ENCODE data around the gene SNX8.

SNX8 gene

DNA sequence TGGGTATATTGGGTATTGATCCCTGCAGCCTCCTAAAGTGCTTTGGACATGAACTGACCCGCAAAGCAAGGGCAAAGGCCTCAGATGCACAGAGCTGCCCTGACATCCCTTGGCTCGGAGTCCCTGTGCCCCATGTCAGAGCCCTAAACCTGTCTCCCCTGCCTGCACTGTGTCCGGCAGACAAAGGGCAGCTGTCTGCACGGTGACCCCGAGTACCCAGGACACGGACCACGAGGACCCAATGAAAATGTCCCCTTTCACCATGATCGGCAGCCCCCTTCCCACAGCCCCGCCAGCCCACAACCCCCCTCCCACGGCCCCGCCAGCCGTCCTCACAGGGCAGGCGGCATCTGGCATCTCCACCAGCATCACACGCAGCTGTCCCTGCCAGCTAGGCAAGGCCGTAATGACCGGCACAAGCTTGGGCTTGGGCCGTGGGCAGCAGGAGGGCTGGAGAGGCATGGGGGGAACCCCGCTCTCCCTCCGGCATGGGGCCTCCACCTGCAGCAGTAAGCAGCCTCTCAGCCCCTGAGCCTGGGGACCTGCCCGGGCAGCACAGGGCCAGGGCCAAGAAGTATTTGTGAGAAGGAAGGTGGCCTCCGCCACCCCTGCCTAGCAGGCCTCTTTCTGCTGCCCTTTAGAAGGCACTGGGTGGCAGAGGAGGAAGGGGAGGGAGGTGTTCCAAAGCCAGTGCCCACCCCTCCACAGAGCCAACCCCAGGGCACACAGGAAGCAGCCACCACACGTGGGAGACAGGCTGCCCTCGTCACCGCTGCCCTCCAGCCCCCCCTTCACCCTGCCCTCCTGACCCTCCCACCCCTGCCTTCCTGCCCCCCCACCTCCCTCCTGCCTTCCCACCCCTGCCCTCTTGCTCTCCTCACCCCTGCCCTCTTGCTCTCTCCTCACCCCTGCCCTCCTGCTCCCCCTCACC lies 62.1 kb downstream of the SNX8 start:
- Histone ChIP-seq H3K4me1 (ENCODE audit: control insufficient read depth in 5 of 5, insufficient read depth in 5 of 5, low read length in 5 of 5) (peaks cover 1 to 18% (median 13%) of the 10 kb centered on the region in 5 donors), H3K27ac (ENCODE audit: low read depth, low read length) (no peak overlapping the region), H3K9me3 (ENCODE audit: control insufficient read depth in 5 of 5, low read length in 5 of 5) (no peaks in the 10 kb centered on the region), H3K4me3 (ENCODE audit: low read depth in 1 of 5, low read length in 5 of 5) (no peak overlapping the region), H3K9ac (ENCODE audit: low read length in 5 of 5) (no peak overlapping the region), H3K36me3 (ENCODE audit: control insufficient read depth in 5 of 5, insufficient read depth in 5 of 5, low read length in 5 of 5) (peaks cover 0 to 42% (median 39%) of the 10 kb centered on the region in 5 donors), H3K27me3 (ENCODE audit: control insufficient read depth in 5 of 5, insufficient read depth in 4 of 5, low read length in 5 of 5) (no peaks in the 10 kb centered on the region)

DNA sequence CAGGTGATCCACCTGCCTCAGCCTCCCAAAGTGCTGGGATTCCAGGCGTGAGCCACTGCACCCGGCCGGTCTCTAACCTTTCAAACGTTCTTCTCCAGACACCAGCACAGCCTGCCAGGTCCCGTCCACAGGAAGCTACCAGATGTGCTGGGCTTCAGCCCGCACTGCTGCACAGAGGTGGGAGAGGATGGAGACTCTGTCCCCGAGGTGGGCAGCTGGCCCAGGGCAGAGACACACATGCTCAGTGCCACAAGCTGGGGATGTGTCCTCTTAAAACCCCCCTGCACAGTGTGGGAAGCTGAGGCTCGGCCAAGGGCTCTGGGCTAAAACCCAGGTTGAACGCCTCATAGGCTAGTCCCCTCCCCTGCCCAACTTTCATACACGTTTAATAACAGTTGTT lies 62.9 kb downstream of the SNX8 start:
- Histone ChIP-seq H3K9me3 (ENCODE audit: control insufficient read depth in 5 of 5, low read length in 5 of 5) (no peaks in the 10 kb centered on the region), H3K36me3 (ENCODE audit: control insufficient read depth in 5 of 5, insufficient read depth in 5 of 5, low read length in 5 of 5) (peaks cover 0 to 34% (median 31%) of the 10 kb centered on the region in 5 donors), H3K27me3 (ENCODE audit: control insufficient read depth in 5 of 5, insufficient read depth in 4 of 5, low read length in 5 of 5) (no peaks in the 10 kb centered on the region), H3K4me1 (ENCODE audit: control insufficient read depth in 5 of 5, insufficient read depth in 5 of 5, low read length in 5 of 5) (peaks cover 1 to 23% (median 16%) of the 10 kb centered on the region in 5 donors), H3K9ac (ENCODE audit: low read length in 5 of 5) (no peak overlapping the region), H3K27ac (ENCODE audit: low read depth, low read length) (no peak overlapping the region), H3K4me3 (ENCODE audit: low read depth in 1 of 5, low read length in 5 of 5) (no peak overlapping the region)

DNA sequence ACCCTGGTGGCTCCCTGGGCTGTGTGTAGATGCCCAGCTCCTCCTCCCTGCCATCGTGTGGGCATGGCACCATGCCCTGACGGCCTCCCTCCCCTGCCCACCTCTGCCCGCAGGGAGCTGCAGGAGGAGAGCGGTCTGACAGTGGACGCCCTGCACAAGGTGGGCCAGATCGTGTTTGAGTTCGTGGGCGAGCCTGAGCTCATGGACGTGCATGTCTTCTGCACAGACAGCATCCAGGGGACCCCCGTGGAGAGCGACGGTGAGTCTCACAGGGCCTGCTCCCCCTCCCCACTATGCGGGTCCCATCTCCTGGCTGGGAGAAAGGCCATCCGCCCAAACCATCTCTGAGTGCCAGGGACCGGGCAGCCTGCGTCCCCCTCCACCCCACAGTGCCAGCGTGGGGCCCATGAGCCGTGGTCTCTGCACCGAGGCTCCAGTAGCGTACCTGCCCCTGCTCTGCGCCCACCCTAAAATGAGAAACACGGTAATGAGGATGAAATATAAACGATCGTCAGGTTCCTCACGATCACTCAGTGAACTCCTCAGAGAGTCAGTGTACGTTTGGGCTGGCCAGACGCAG lies 64.4 kb downstream of the SNX8 start:
- H3K9me3 ChIP-seq (ENCODE audit: control insufficient read depth in 5 of 5, low read length in 5 of 5) = no peaks in the 10 kb centered on the region
- H3K4me3 ChIP-seq (ENCODE audit: low read depth in 1 of 5, low read length in 5 of 5) = no peak overlapping the region
- H3K36me3 ChIP-seq (ENCODE audit: control insufficient read depth in 5 of 5, insufficient read depth in 5 of 5, low read length in 5 of 5) = peaks cover 0 to 24% (median 17%) of the 10 kb centered on the region in 5 donors
- no peaks in the 10 kb centered on the region for H3K27me3 ChIP-seq (ENCODE audit: control insufficient read depth in 5 of 5, insufficient read depth in 4 of 5, low read length in 5 of 5)
- no peak overlapping the region for H3K9ac ChIP-seq (ENCODE audit: low read length in 5 of 5)
- H3K27ac ChIP-seq (ENCODE audit: low read depth, low read length) = no peak overlapping the region
- H3K4me1 ChIP-seq (ENCODE audit: control insufficient read depth in 5 of 5, insufficient read depth in 5 of 5, low read length in 5 of 5) = peaks cover 1 to 30% (median 21%) of the 10 kb centered on the region in 5 donors

DNA sequence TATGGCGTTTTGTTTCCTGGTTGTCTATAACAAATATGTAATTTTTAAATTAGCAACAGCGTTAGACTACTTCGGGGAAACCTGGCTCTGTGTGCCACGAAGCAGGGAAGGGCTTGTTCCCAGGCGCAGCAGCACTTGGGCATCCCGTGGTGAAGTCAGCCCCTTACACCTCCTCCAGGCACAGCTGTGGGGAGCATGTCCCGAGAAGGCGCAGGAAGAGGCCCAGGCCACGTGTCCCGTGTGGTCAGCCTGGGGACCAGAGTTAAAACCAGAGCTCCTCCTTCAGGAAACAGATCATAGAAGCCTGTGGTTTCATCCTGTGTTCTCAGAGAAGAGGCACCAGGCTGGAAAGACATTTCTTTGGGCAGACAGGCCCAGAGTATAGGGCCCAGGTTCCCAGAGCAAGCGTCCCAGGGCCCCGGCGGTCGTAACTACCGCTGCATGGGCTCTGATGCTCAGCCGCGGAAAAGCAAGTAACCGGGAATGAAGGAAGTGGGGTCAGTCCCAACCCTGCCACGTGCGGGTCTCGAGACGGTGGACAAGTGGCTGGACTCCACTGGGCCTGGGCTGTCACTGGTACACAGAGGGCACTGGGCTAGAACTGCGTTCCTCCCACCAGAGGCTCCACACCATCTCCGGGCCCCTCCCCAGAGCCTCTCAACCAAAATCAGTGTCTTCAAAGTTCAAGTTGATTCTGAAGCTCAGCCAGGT lies 65.1 kb downstream of the SNX8 start:
- Histone ChIP-seq H3K9ac (ENCODE audit: low read length in 5 of 5) (peak overlapping the region in 3 of 5 donors; percentile 6 to 29 (median 14)), H3K36me3 (ENCODE audit: control insufficient read depth in 5 of 5, insufficient read depth in 5 of 5, low read length in 5 of 5) (peaks cover 0 to 18% (median 10%) of the 10 kb centered on the region in 5 donors), H3K27ac (ENCODE audit: low read depth, low read length) (no peak overlapping the region), H3K4me1 (ENCODE audit: control insufficient read depth in 5 of 5, insufficient read depth in 5 of 5, low read length in 5 of 5) (peaks cover 1 to 30% (median 21%) of the 10 kb centered on the region in 5 donors), H3K27me3 (ENCODE audit: control insufficient read depth in 5 of 5, insufficient read depth in 4 of 5, low read length in 5 of 5) (no peaks in the 10 kb centered on the region), H3K9me3 (ENCODE audit: control insufficient read depth in 5 of 5, low read length in 5 of 5) (no peaks in the 10 kb centered on the region), H3K4me3 (ENCODE audit: low read depth in 1 of 5, low read length in 5 of 5) (peak overlapping the region in 1 of 5 donors; percentile 3)

DNA sequence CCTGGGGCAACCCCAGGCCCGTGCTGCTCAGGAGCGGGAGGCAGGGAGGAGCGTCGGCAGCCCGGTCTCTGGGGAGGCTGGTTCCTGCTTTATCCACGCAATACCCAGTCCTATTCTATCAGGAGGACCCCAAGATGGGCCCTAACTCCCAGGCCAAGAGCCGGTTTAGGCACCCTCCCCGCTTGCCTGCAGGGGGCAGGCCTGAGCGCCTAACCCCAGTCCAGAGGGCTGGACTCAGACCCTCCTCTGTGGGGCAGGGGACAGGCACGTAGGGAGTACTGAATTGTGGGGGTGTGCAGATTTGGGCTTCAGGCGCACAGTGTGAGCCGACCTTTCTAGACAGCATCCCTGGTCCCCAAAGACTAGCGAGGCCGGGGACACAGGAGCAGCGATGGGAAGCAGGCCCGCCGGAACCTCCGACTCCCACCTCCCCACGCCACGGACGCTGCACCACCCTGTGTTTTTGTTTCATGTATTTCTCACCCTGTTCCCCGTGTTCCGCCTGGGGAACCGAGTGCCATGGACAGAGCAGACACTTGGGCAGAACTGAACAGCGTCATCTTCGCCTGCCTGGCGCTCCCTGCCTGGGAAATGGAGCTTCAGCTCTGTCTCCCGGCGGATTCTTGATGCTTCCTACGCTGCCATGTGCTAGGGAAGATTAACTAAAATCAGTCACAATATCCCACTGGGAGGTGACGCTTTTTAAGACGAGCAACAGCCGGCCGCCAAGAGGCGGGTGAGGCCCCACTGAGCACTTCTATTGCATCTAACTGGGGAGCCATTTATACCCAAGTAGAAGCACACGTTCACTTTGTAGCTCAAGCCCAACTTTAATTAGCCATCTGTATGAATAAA lies 66.9 kb downstream of the SNX8 start:
- Histone ChIP-seq H3K4me1 (ENCODE audit: control insufficient read depth in 5 of 5, insufficient read depth in 5 of 5, low read length in 5 of 5) (peaks cover 3 to 35% (median 27%) of the 10 kb centered on the region in 5 donors), H3K27ac (ENCODE audit: low read depth, low read length) (no peak overlapping the region)

DNA sequence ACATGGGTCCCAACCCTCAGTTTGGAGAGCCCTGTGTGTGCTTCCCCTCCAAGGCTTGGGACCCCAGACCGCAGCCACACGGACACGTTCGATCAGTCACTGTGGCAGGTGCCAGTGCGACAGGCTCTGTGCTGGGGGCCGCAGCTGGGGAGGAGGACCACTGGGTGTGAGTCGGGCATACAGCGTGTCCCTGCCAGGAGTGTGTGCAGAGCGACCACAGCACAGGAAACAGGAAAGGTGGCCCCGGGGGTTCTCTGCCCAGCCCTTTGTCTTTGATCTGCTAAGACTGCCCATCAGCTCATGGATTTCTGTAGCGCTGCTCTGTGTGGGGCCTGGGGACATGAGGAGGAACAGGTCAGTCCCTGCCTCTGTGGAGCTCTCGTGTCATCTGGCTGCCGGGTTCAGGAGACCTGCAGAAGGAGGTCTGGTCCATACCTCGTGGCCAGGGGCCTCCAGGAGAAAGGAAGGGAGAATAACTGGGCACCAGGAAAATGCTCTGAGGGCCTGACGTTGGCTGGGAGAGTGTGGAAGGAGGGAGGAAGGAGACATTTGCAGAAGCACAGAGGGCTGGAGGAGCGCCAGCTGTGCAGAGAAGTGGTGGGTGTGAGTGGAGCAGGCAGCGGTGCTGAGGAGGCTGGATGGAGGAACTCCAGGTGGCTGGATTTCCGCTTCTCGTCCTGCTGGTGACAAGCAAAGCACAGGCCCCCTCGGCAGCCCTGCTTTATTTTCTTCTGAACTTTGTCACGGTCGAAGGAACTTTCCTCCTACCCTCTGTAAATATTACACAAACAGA lies 68.2 kb downstream of the SNX8 start:
- Histone ChIP-seq H3K27ac (ENCODE audit: low read depth, low read length) (no peak overlapping the region), H3K9ac (ENCODE audit: low read length in 5 of 5) (peak overlapping the region in 1 of 5 donors; percentile 30)

More for the DNA sequence above, 66.9 kb downstream of the SNX8 start:
- Histone ChIP-seq H3K9ac (ENCODE audit: low read length in 5 of 5) (no peak overlapping the region), H3K4me3 (ENCODE audit: low read depth in 1 of 5, low read length in 5 of 5) (no peak overlapping the region), H3K9me3 (ENCODE audit: control insufficient read depth in 5 of 5, low read length in 5 of 5) (no peaks in the 10 kb centered on the region), H3K36me3 (ENCODE audit: control insufficient read depth in 5 of 5, insufficient read depth in 5 of 5, low read length in 5 of 5) (peaks cover 0 to 6% (median 0%) of the 10 kb centered on the region in 5 donors), H3K27me3 (ENCODE audit: control insufficient read depth in 5 of 5, insufficient read depth in 4 of 5, low read length in 5 of 5) (no peaks in the 10 kb centered on the region)

DNA sequence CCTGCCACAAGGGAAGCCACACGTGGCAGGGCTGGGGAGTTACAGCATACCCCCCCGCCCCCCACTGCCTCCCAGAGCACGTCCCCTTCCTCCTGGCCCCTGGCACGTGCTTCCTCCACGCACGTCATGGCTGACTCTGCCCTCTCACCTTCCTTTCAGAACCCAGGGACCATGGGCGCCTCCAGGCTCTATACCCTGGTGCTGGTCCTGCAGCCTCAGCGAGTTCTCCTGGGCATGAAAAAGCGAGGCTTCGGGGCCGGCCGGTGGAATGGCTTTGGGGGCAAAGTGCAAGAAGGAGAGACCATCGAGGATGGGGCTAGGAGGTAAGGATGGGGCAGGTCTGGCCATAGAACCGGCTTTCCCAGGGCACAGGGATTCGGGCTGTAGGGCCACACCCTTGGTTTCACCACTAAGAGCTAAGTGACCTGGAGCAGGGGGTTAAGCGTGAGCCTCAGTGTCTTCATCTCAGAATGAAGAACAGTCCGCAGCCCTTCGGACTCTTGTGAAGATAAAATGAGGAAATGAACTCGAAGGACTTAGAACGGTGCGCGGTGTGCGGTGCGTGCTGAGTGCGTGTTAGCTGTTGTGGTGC lies 69.7 kb downstream of the SNX8 start:
- H3K27ac ChIP-seq (ENCODE audit: low read depth, low read length) = no peak overlapping the region
- H3K9ac ChIP-seq (ENCODE audit: low read length in 5 of 5) = no peak overlapping the region
- H3K4me3 ChIP-seq (ENCODE audit: low read depth in 1 of 5, low read length in 5 of 5) = no peak overlapping the region
- peaks cover 0 to 9% (median 0%) of the 10 kb centered on the region in 5 donors for H3K36me3 ChIP-seq (ENCODE audit: control insufficient read depth in 5 of 5, insufficient read depth in 5 of 5, low read length in 5 of 5)
- no peaks in the 10 kb centered on the region for H3K9me3 ChIP-seq (ENCODE audit: control insufficient read depth in 5 of 5, low read length in 5 of 5)
- peaks cover 2 to 46% (median 33%) of the 10 kb centered on the region in 5 donors for H3K4me1 ChIP-seq (ENCODE audit: control insufficient read depth in 5 of 5, insufficient read depth in 5 of 5, low read length in 5 of 5)
- H3K27me3 ChIP-seq (ENCODE audit: control insufficient read depth in 5 of 5, insufficient read depth in 4 of 5, low read length in 5 of 5) = no peaks in the 10 kb centered on the region

More for the DNA sequence above, 68.2 kb downstream of the SNX8 start:
- H3K36me3 ChIP-seq (ENCODE audit: control insufficient read depth in 5 of 5, insufficient read depth in 5 of 5, low read length in 5 of 5) = peaks cover 0 to 6% (median 0%) of the 10 kb centered on the region in 5 donors
- H3K4me1 ChIP-seq (ENCODE audit: control insufficient read depth in 5 of 5, insufficient read depth in 5 of 5, low read length in 5 of 5) = peaks cover 3 to 43% (median 34%) of the 10 kb centered on the region in 5 donors
- H3K27me3 ChIP-seq (ENCODE audit: control insufficient read depth in 5 of 5, insufficient read depth in 4 of 5, low read length in 5 of 5) = no peaks in the 10 kb centered on the region
- H3K4me3 ChIP-seq (ENCODE audit: low read depth in 1 of 5, low read length in 5 of 5) = no peak overlapping the region
- H3K9me3 ChIP-seq (ENCODE audit: control insufficient read depth in 5 of 5, low read length in 5 of 5) = no peaks in the 10 kb centered on the region

DNA sequence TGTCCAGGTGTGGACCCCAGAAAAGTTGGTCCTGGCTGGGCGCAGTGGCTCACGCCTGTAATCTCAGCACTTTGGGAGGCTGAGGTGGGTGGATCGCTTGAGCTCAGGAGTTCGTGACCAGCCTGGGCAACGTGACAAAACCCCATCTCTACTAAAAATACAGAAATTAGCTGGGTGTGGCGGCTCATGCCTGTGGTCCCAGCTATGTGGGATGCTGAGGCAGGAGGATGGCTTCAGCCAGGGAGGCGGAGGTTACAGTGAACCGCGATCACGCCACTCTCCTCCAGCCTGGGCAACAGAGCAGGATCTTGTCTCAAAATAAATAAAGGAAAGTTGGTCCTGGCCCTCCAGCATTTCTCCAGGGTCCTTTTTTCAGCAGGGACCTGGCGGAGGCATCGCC lies 70.8 kb downstream of the SNX8 start:
- no peaks in the 10 kb centered on the region for H3K27me3 ChIP-seq (ENCODE audit: control insufficient read depth in 5 of 5, insufficient read depth in 4 of 5, low read length in 5 of 5)
- no peak overlapping the region for H3K27ac ChIP-seq (ENCODE audit: low read depth, low read length)
- H3K9ac ChIP-seq (ENCODE audit: low read length in 5 of 5) = no peak overlapping the region
- no peaks in the 10 kb centered on the region for H3K9me3 ChIP-seq (ENCODE audit: control insufficient read depth in 5 of 5, low read length in 5 of 5)
- peaks cover 1 to 36% (median 23%) of the 10 kb centered on the region in 5 donors for H3K4me1 ChIP-seq (ENCODE audit: control insufficient read depth in 5 of 5, insufficient read depth in 5 of 5, low read length in 5 of 5)
- H3K4me3 ChIP-seq (ENCODE audit: low read depth in 1 of 5, low read length in 5 of 5) = no peak overlapping the region
- peaks cover 0 to 16% (median 8%) of the 10 kb centered on the region in 5 donors for H3K36me3 ChIP-seq (ENCODE audit: control insufficient read depth in 5 of 5, insufficient read depth in 5 of 5, low read length in 5 of 5)
